Measurements from ENCODE around the gene HRAS. TPM values are rescaled to one million over a fixed set of nuclear protein-coding genes. Genes with fewer than 3 reads are reported as not detected.

The HRAS gene
- total RNA-seq, 1 experiment from 2014 or later = 90.2 TPM

DNA sequence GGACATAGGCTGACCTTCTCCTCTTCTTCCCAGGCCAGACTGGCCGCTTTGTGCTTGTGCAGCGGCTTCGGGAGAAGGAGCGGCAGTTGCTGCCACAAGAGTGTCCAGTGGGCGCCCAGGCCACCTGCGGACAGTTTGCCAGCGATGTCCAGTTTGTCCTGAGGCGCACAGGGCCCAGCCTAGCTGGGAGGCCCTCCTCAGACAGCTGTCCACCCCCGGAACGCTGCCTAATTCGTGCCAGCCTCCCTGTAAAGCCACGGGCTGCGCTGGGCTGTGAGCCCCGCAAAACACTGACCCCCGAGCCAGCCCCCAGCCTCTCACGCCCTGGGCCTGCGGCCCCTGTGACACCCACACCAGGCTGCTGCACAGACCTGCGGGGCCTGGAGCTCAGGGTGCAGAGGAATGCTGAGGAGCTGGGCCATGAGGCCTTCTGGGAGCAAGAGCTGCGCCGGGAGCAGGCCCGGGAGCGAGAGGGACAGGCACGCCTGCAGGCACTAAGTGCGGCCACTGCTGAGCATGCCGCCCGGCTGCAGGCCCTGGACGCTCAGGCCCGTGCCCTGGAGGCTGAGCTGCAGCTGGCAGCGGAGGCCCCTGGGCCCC is 26.8 kb upstream of the HRAS start:
- ChIA-PET CTCF (no interaction called here), POLR2A (ENCODE audit: low non-redundant PET) (no interaction called here)
- no peak for TF ChIP-seq CTCF (conservative IDR thresholded peaks at IDR 0.05; ENCODE audit: low read depth, low read length)
- no peak for TF ChIP-seq EZH2 (IDR thresholded peaks at IDR 0.05; ENCODE audit: borderline replicate concordance, low read depth, low read length, poor library complexity, severe bottlenecking)
- peak overlapping the region; percentile 72 for H3K4me3 ChIP-seq (ENCODE audit: low read depth, low read length, poor library complexity, severe bottlenecking)
- no peak for DNase-seq (ENCODE audit: low spot score)
- peaks cover 9% of the 10 kb centered on the region for H3K4me1 ChIP-seq (ENCODE audit: insufficient read depth, low read length, poor library complexity, severe bottlenecking)
- H3K27me3 ChIP-seq (replicated peaks; ENCODE audit: insufficient read depth, low read depth, low read length, poor library complexity) = peaks cover 4% of the 10 kb centered on the region
- no peaks in the 10 kb centered on the region for H3K9me3 ChIP-seq (ENCODE audit: low read depth, low read length, poor library complexity, severe bottlenecking)
- intact Hi-C loops (cut with micrococcal nuclease; ENCODE audit: unreplicated experiment) = no loop called here
- no peak overlapping the region for H3K27ac ChIP-seq (ENCODE audit: low read depth, low read length, poor library complexity, severe bottlenecking)
- BruUV-seq (replicated peaks) = no TSS peak
- no peaks in the 10 kb centered on the region for H3K36me3 ChIP-seq (ENCODE audit: insufficient read depth, low read length, poor library complexity, severe bottlenecking)

GRCh38 chr11:561148-562003 is 26.0 kb upstream of the HRAS start:
- ChIA-PET CTCF (no interaction called here), POLR2A (ENCODE audit: low non-redundant PET) (no interaction called here)
- TF ChIP-seq EZH2 (IDR thresholded peaks at IDR 0.05; ENCODE audit: borderline replicate concordance, low read depth, low read length, poor library complexity, severe bottlenecking) (no peak), CTCF (conservative IDR thresholded peaks at IDR 0.05; ENCODE audit: low read depth, low read length) (no peak)
- peaks cover 9% of the 10 kb centered on the region for H3K4me1 ChIP-seq (ENCODE audit: insufficient read depth, low read length, poor library complexity, severe bottlenecking)
- no peak for DNase-seq (ENCODE audit: low spot score)
- no peaks in the 10 kb centered on the region for H3K36me3 ChIP-seq (ENCODE audit: insufficient read depth, low read length, poor library complexity, severe bottlenecking)
- no TSS peak for BruUV-seq (replicated peaks)
- intact Hi-C loops (cut with micrococcal nuclease; ENCODE audit: unreplicated experiment) = no loop called here
- H3K27me3 ChIP-seq (replicated peaks; ENCODE audit: insufficient read depth, low read depth, low read length, poor library complexity) = peaks cover 12% of the 10 kb centered on the region
- H3K27ac ChIP-seq (ENCODE audit: low read depth, low read length, poor library complexity, severe bottlenecking) = no peak overlapping the region
- H3K9me3 ChIP-seq (ENCODE audit: low read depth, low read length, poor library complexity, severe bottlenecking) = no peaks in the 10 kb centered on the region
- peak overlapping the region; percentile 72 for H3K4me3 ChIP-seq (ENCODE audit: low read depth, low read length, poor library complexity, severe bottlenecking)

- ChIA-PET CTCF (no interaction called here), POLR2A (ENCODE audit: low non-redundant PET) (no interaction called here)
- Histone ChIP-seq H3K4me1 (ENCODE audit: insufficient read depth, low read length, poor library complexity, severe bottlenecking) (peaks cover 14% of the 10 kb centered on the region), H3K27me3 (replicated peaks; ENCODE audit: insufficient read depth, low read depth, low read length, poor library complexity) (peaks cover 20% of the 10 kb centered on the region), H3K27ac (ENCODE audit: low read depth, low read length, poor library complexity, severe bottlenecking) (peak within 1 kb of the TSS; percentile 76), H3K36me3 (ENCODE audit: insufficient read depth, low read length, poor library complexity, severe bottlenecking) (no peaks in the 10 kb centered on the region), H3K4me3 (ENCODE audit: low read depth, low read length, poor library complexity, severe bottlenecking) (peak within 1 kb of the TSS; percentile 72), H3K9me3 (ENCODE audit: low read depth, low read length, poor library complexity, severe bottlenecking) (no peaks in the 10 kb centered on the region)
- intact Hi-C loops (cut with micrococcal nuclease; ENCODE audit: unreplicated experiment) = no loop called here
- BruUV-seq (replicated peaks) = no TSS peak
- TF ChIP-seq EZH2 (IDR thresholded peaks at IDR 0.05; ENCODE audit: borderline replicate concordance, low read depth, low read length, poor library complexity, severe bottlenecking) (no peak), CTCF (conservative IDR thresholded peaks at IDR 0.05; ENCODE audit: low read depth, low read length) (no peak)
- DNase-seq (ENCODE audit: low spot score) = peak; percentile 90
Measured at GRCh38 chr11:560305-561147, 25.1 kb upstream of the HRAS start, which contains the start of the genes LMNTD2 and RASSF7. Gene LMNTD2 (minus strand): TSS chr11:560738. CDS start chr11:560716, 22 bp downstream. Gene RASSF7 (plus strand): TSS chr11:560970. CDS start chr11:561769, 799 bp downstream.

All from A673 (cell line).